ENCODE results near the gene KIAA0825.

Gene KIAA0825

GRCh38 chr5:94503677-94504076 is 114.7 kb downstream of the KIAA0825 start:
- no peak for DNase-seq (ENCODE audit: low read depth)

- no peak for DNase-seq (ENCODE audit: low read depth)
Observed at GRCh38 chr5:94501365-94501764, 117.0 kb downstream of the KIAA0825 start.

- no peak for DNase-seq (ENCODE audit: low read depth)
Observed at GRCh38 chr5:94499806-94500205, 118.6 kb downstream of the KIAA0825 start.

- no peak for DNase-seq (ENCODE audit: low read depth)
Observed at GRCh38 chr5:94498199-94498598, 120.2 kb downstream of the KIAA0825 start.

GRCh38 chr5:94485067-94485466 is 133.3 kb downstream of the KIAA0825 start:
- no peak for DNase-seq (ENCODE audit: low read depth)

- DNase-seq (ENCODE audit: low read depth), result no peak
Observed at GRCh38 chr5:94481059-94481458, 137.3 kb downstream of the KIAA0825 start.

GRCh38 chr5:94480486-94480885 is 137.9 kb downstream of the KIAA0825 start:
- no peak for DNase-seq (ENCODE audit: low read depth)

GRCh38 chr5:94473936-94474335 is 144.5 kb downstream of the KIAA0825 start:
- DNase-seq (ENCODE audit: low read depth), result no peak

- DNase-seq (ENCODE audit: low read depth), result peak; percentile 8
Observed at GRCh38 chr5:94471521-94471920, 146.9 kb downstream of the KIAA0825 start.

GRCh38 chr5:94470802-94471201 is 147.6 kb downstream of the KIAA0825 start:
- no peak for DNase-seq (ENCODE audit: low read depth)

- peak; percentile 8 for DNase-seq (ENCODE audit: low read depth)
Observed at GRCh38 chr5:94469894-94470329, 148.5 kb downstream of the KIAA0825 start.

GRCh38 chr5:94467954-94468930 is 150.2 kb downstream of the KIAA0825 start:
- no peak for DNase-seq (ENCODE audit: low read depth)

GRCh38 chr5:94467346-94467953 is 151.0 kb downstream of the KIAA0825 start:
- DNase-seq (ENCODE audit: low read depth), result no peak

GRCh38 chr5:94463739-94464138 is 154.7 kb downstream of the KIAA0825 start:
- DNase-seq (ENCODE audit: low read depth), result peak; percentile 47

- DNase-seq (ENCODE audit: low read depth), result no peak
Observed at GRCh38 chr5:94461131-94461530, 157.3 kb downstream of the KIAA0825 start.

GRCh38 chr5:94459915-94460314 is 158.5 kb downstream of the KIAA0825 start:
- DNase-seq (ENCODE audit: low read depth), result no peak

GRCh38 chr5:94457788-94458187 is 160.6 kb downstream of the KIAA0825 start:
- no peak for DNase-seq (ENCODE audit: low read depth)

- no peak for DNase-seq (ENCODE audit: low read depth)
Observed at GRCh38 chr5:94445726-94446125, 172.7 kb downstream of the KIAA0825 start.

GRCh38 chr5:94442991-94443390 is 175.4 kb downstream of the KIAA0825 start:
- DNase-seq (ENCODE audit: low read depth), result no peak

GRCh38 chr5:94442076-94442475 is 176.3 kb downstream of the KIAA0825 start:
- DNase-seq (ENCODE audit: low read depth), result no peak

- DNase-seq (ENCODE audit: low read depth), result no peak
Observed at GRCh38 chr5:94440015-94440414, 178.4 kb downstream of the KIAA0825 start.

GRCh38 chr5:94433397-94434163 is 184.8 kb downstream of the KIAA0825 start:
- DNase-seq (ENCODE audit: low read depth), result peak; percentile 72
